ENCODE data around the gene GPR132. TPM values are rescaled to one million over a fixed set of nuclear protein-coding genes. Genes with fewer than 3 reads are reported as not detected.
A peak's percentile ranks its signal among the peaks of the same experiment; 100 is the strongest.

GPR132 gene
- total RNA-seq, 2 experiments from 2014 or later, result 33.4 to 34.2 TPM

- POLR2A ChIA-PET, result interaction anchor here (3.1 kb wide), 1 partner anchor 15 kb away, joined by 13 read pairs; no protein-coding TSS in a partner anchor
- CTCF ChIA-PET, result interaction anchor here (0.7 to 7.9 kb wide), 3 partner anchors 14 to 27 kb away, joined by 3 to 60 read pairs (median 42); no protein-coding TSS in a partner anchor
- Mint-ChIP-seq H3K9me3 (no peaks in the 10 kb centered on the region), H3K4me3 (no peak overlapping the region), H3K27ac (peak overlapping the region; percentile 5), H3K4me1 (ENCODE audit: low read depth) (peaks cover 55% of the 10 kb centered on the region), H3K36me3 (no peaks in the 10 kb centered on the region), H3K27me3 (peaks cover 3% of the 10 kb centered on the region)
- intact Hi-C loops (cut with micrococcal nuclease), result no loop called here
- DNase-seq, result no peak
Measured at GRCh38 chr14:105072381-105072861, 7.2 kb upstream of the GPR132 start.

- peaks cover 3% of the 10 kb centered on the region for H3K27me3 Mint-ChIP-seq
- H3K27ac Mint-ChIP-seq, result no peak overlapping the region
- no peak overlapping the region for H3K4me3 Mint-ChIP-seq
- no peak for DNase-seq
- intact Hi-C loops (cut with micrococcal nuclease), result loop anchor here (2.0 kb wide), 1 partner anchor 15 kb away; no protein-coding TSS in a partner anchor
- POLR2A ChIA-PET, result interaction anchor here (3.1 kb wide), 1 partner anchor 15 kb away, joined by 13 read pairs; no protein-coding TSS in a partner anchor
- H3K9me3 Mint-ChIP-seq, result no peaks in the 10 kb centered on the region
- peaks cover 55% of the 10 kb centered on the region for H3K4me1 Mint-ChIP-seq (ENCODE audit: low read depth)
- no peaks in the 10 kb centered on the region for H3K36me3 Mint-ChIP-seq
- CTCF ChIA-PET, result interaction anchor here (0.7 to 7.9 kb wide), 4 partner anchors 15 to 27 kb away, joined by 3 to 60 read pairs (median 22); no protein-coding TSS in a partner anchor
Measured at GRCh38 chr14:105071942-105072341, 6.7 kb upstream of the GPR132 start.

GRCh38 chr14:105071326-105071725, 6.1 kb upstream of the GPR132 start:
- no peak for DNase-seq
- H3K4me1 Mint-ChIP-seq (ENCODE audit: low read depth), result peaks cover 56% of the 10 kb centered on the region
- H3K4me3 Mint-ChIP-seq, result no peak overlapping the region
- no peaks in the 10 kb centered on the region for H3K36me3 Mint-ChIP-seq
- CTCF ChIA-PET, result interaction anchor here (1.0 to 7.9 kb wide), 5 partner anchors 10 to 25 kb away, joined by 3 to 60 read pairs (median 8); no protein-coding TSS in a partner anchor
- intact Hi-C loops (cut with micrococcal nuclease), result loop anchor here (2.0 kb wide), 1 partner anchor 15 kb away; no protein-coding TSS in a partner anchor
- peaks cover 3% of the 10 kb centered on the region for H3K27me3 Mint-ChIP-seq
- POLR2A ChIA-PET, result interaction anchor here (1.0 to 3.1 kb wide), 4 partner anchors 11 to 50 kb away, joined by 3 to 13 read pairs (median 8); partner anchors contain the start of gene CDCA4
- no peaks in the 10 kb centered on the region for H3K9me3 Mint-ChIP-seq
- peak overlapping the region; percentile 24 for H3K27ac Mint-ChIP-seq

- DNase-seq, result peak; percentile 81
- peaks cover 3% of the 10 kb centered on the region for H3K27me3 Mint-ChIP-seq
- CTCF ChIA-PET, result interaction anchor here (1.0 to 7.9 kb wide), 5 partner anchors 11 to 24 kb away, joined by 3 to 60 read pairs (median 8); no protein-coding TSS in a partner anchor
- intact Hi-C loops (cut with micrococcal nuclease), result loop anchor here (1.0 to 2.0 kb wide), 4 partner anchors 11 to 223 kb away; no protein-coding TSS in a partner anchor
- H3K36me3 Mint-ChIP-seq, result no peaks in the 10 kb centered on the region
- H3K4me1 Mint-ChIP-seq (ENCODE audit: low read depth), result peaks cover 59% of the 10 kb centered on the region
- no peaks in the 10 kb centered on the region for H3K9me3 Mint-ChIP-seq
- POLR2A ChIA-PET, result interaction anchor here (1.0 to 3.1 kb wide), 4 partner anchors 10 to 50 kb away, joined by 3 to 13 read pairs (median 8); partner anchors contain the start of gene CDCA4
- H3K27ac Mint-ChIP-seq, result peak overlapping the region; percentile 89
- peak overlapping the region; percentile 7 for H3K4me3 Mint-ChIP-seq
Measured at GRCh38 chr14:105070760-105071137, 5.5 kb upstream of the GPR132 start.

GRCh38 chr14:105069871-105070759, 4.9 kb upstream of the GPR132 start:
- H3K36me3 Mint-ChIP-seq, result no peaks in the 10 kb centered on the region

GRCh38 chr14:105069522-105069870, 4.3 kb upstream of the GPR132 start:
- DNase-seq, result peak; percentile 29
- intact Hi-C loops (cut with micrococcal nuclease), result no loop called here
- peak overlapping the region; percentile 89 for H3K27ac Mint-ChIP-seq
- H3K27me3 Mint-ChIP-seq, result peaks cover 3% of the 10 kb centered on the region
- H3K4me3 Mint-ChIP-seq, result peak overlapping the region; percentile 43
- H3K9me3 Mint-ChIP-seq, result no peaks in the 10 kb centered on the region
- H3K4me1 Mint-ChIP-seq (ENCODE audit: low read depth), result peaks cover 60% of the 10 kb centered on the region
- ChIA-PET POLR2A (no interaction called here), CTCF (no interaction called here)
- peaks cover 4% of the 10 kb centered on the region for H3K36me3 Mint-ChIP-seq

More at GRCh38 chr14:105069871-105070759, 4.9 kb upstream of the GPR132 start:
- Mint-ChIP-seq H3K4me1 (ENCODE audit: low read depth) (peaks cover 59% of the 10 kb centered on the region), H3K27ac (peak overlapping the region; percentile 89), H3K9me3 (no peaks in the 10 kb centered on the region), H3K4me3 (peak overlapping the region; percentile 43), H3K27me3 (peaks cover 3% of the 10 kb centered on the region)
- intact Hi-C loops (cut with micrococcal nuclease), result loop anchor here (1.0 to 2.0 kb wide), 4 partner anchors 11 to 223 kb away; no protein-coding TSS in a partner anchor
- DNase-seq, result peak; percentile 82
- ChIA-PET POLR2A (interaction anchor here (1.0 to 3.1 kb wide), 4 partner anchors 10 to 49 kb away, joined by 3 to 13 read pairs (median 8); partner anchors contain the start of gene CDCA4), CTCF (interaction anchor here (1.0 to 7.9 kb wide), 4 partner anchors 10 to 20 kb away, joined by 3 to 60 read pairs (median 25); no protein-coding TSS in a partner anchor)

GRCh38 chr14:105068818-105069217, 3.6 kb upstream of the GPR132 start:
- H3K4me1 Mint-ChIP-seq (ENCODE audit: low read depth), result peaks cover 65% of the 10 kb centered on the region
- ChIA-PET CTCF (no interaction called here), POLR2A (no interaction called here)
- intact Hi-C loops (cut with micrococcal nuclease), result no loop called here
- no peak for DNase-seq
- H3K27me3 Mint-ChIP-seq, result peaks cover 3% of the 10 kb centered on the region
- H3K36me3 Mint-ChIP-seq, result peaks cover 7% of the 10 kb centered on the region
- no peak overlapping the region for H3K4me3 Mint-ChIP-seq
- H3K27ac Mint-ChIP-seq, result peak overlapping the region; percentile 20
- H3K9me3 Mint-ChIP-seq, result no peaks in the 10 kb centered on the region

- peaks cover 3% of the 10 kb centered on the region for H3K27me3 Mint-ChIP-seq
- DNase-seq, result no peak
- ChIA-PET POLR2A (interaction anchor here (1.9 kb wide), 1 partner anchor 20 kb away, joined by 4 read pairs; no protein-coding TSS in a partner anchor), CTCF (interaction anchor here (1.3 to 12.1 kb wide), 3 partner anchors 10 to 47 kb away, joined by 3 to 179 read pairs (median 3); partner anchors contain the start of gene CDCA4)
- no peak overlapping the region for H3K27ac Mint-ChIP-seq
- peaks cover 8% of the 10 kb centered on the region for H3K36me3 Mint-ChIP-seq
- H3K9me3 Mint-ChIP-seq, result no peaks in the 10 kb centered on the region
- peaks cover 68% of the 10 kb centered on the region for H3K4me1 Mint-ChIP-seq (ENCODE audit: low read depth)
- no peak overlapping the region for H3K4me3 Mint-ChIP-seq
- intact Hi-C loops (cut with micrococcal nuclease), result no loop called here
Measured at GRCh38 chr14:105067969-105068301, 2.7 kb upstream of the GPR132 start.

- no peaks in the 10 kb centered on the region for H3K9me3 Mint-ChIP-seq
- H3K4me3 Mint-ChIP-seq, result peak overlapping the region; percentile 54
- intact Hi-C loops (cut with micrococcal nuclease), result no loop called here
- H3K36me3 Mint-ChIP-seq, result peaks cover 10% of the 10 kb centered on the region
- H3K27me3 Mint-ChIP-seq, result peaks cover 3% of the 10 kb centered on the region
- H3K4me1 Mint-ChIP-seq (ENCODE audit: low read depth), result peaks cover 71% of the 10 kb centered on the region
- POLR2A ChIA-PET, result interaction anchor here (1.9 to 2.2 kb wide), 2 partner anchors 20 to 42 kb away, joined by 4 to 7 read pairs; no protein-coding TSS in a partner anchor
- peak; percentile 87 for DNase-seq
- H3K27ac Mint-ChIP-seq, result peak overlapping the region; percentile 86
- CTCF ChIA-PET, result interaction anchor here (1.3 to 12.1 kb wide), 3 partner anchors 10 to 46 kb away, joined by 3 to 179 read pairs (median 3); partner anchors contain the start of gene CDCA4
Measured at GRCh38 chr14:105067140-105067968, 2.1 kb upstream of the GPR132 start.

- peak overlapping the region; percentile 94 for H3K4me3 Mint-ChIP-seq
- H3K9me3 Mint-ChIP-seq, result no peaks in the 10 kb centered on the region
- peaks cover 73% of the 10 kb centered on the region for H3K4me1 Mint-ChIP-seq (ENCODE audit: low read depth)
- intact Hi-C loops (cut with micrococcal nuclease), result no loop called here
- DNase-seq, result peak; percentile 56
- peaks cover 16% of the 10 kb centered on the region for H3K36me3 Mint-ChIP-seq
- POLR2A ChIA-PET, result interaction anchor here (1.9 to 2.2 kb wide), 3 partner anchors 21 to 46 kb away, joined by 4 to 16 read pairs (median 7); partner anchors contain the start of gene CDCA4
- CTCF ChIA-PET, result interaction anchor here (0.8 to 12.1 kb wide), 6 partner anchors 9 to 91 kb away, joined by 3 to 179 read pairs (median 3); partner anchors contain the start of gene CDCA4
- peak overlapping the region; percentile 86 for H3K27ac Mint-ChIP-seq
- H3K27me3 Mint-ChIP-seq, result no peaks in the 10 kb centered on the region
Measured at GRCh38 chr14:105066240-105067071, 1.2 kb upstream of the GPR132 start.
